CD4-positive, CD25-positive, alpha-beta regulatory T cell (primary cell): Measurements from ENCODE around the gene TRDN. TPM values are rescaled to one million over a fixed set of nuclear protein-coding genes. Genes with fewer than 3 reads are reported as not detected.

ENCODE experiments used
- ATAC-seq, 2 donors: fragments of 150-1000 bp; cut with Tn5 transposase; one replicate each; pipeline ENCODE4 v1.10.0; 2021; ENCODE audit warnings: low read depth in 2 of 2, moderate number of reproducible peaks in 2 of 2, moderate library complexity in 1 of 2
- DNase-seq, 3 donors: peaks; one replicate each; pipeline versions ENCODE4 v3.0.0 to v3.0.0-alpha.2; 2012 to 2022; ENCODE audit warnings: mixed read lengths in 1 of 3
- H3K27ac ChIP-seq: one replicate; pipeline ENCODE4 v1.7.0; 2013; ENCODE audit warnings: mild to moderate bottlenecking, low read length; ENCODE audit not compliant: insufficient read depth, poor library complexity, severe bottlenecking
- H3K27me3 ChIP-seq: one replicate; pipeline ENCODE4 v1.7.0; 2013; ENCODE audit warnings: low read length; ENCODE audit not compliant: control insufficient read depth, insufficient read depth
- H3K36me3 ChIP-seq: one replicate; pipeline ENCODE4 v1.7.0; 2013; ENCODE audit warnings: mild to moderate bottlenecking, low read length, moderate library complexity; ENCODE audit not compliant: control insufficient read depth, insufficient read depth
- H3K4me1 ChIP-seq: 2 replicates; pipeline ENCODE4 v1.7.0; 2013; ENCODE audit warnings: mild to moderate bottlenecking, low read length; ENCODE audit not compliant: insufficient read depth, control insufficient read depth, poor library complexity, severe bottlenecking
- H3K4me3 ChIP-seq: one replicate; pipeline ENCODE4 v1.7.0; 2013; ENCODE audit warnings: low read depth, mild to moderate bottlenecking, low read length, moderate library complexity
- H3K9me3 ChIP-seq, 2 experiments: 1 replicate in 1 of 2; 2 replicates in 1 of 2; pipeline ENCODE4 v1.7.0; 2013; ENCODE audit warnings: low read length in 2 of 2, mild to moderate bottlenecking in 1 of 2, moderate library complexity in 1 of 2; ENCODE audit not compliant: control insufficient read depth in 2 of 2
- H3K27ac Mint-ChIP-seq, 3 donors: one replicate each; pipeline ENCODE4 v1.8.0; 2020 to 2022; ENCODE audit warnings: mild to moderate bottlenecking in 3 of 3, mixed read lengths in 3 of 3, moderate library complexity in 2 of 3
- H3K27me3 Mint-ChIP-seq: one replicate; pipeline ENCODE4 v1.8.0; 2022; ENCODE audit warnings: mild to moderate bottlenecking, mixed read lengths
- H3K36me3 Mint-ChIP-seq: one replicate; pipeline ENCODE4 v1.8.0; 2020; ENCODE audit warnings: mixed read lengths
- H3K4me1 Mint-ChIP-seq, 4 donors: one replicate each; pipeline ENCODE4 v1.8.0; 2020 to 2022; ENCODE audit warnings: mixed read lengths in 4 of 4, mild to moderate bottlenecking in 1 of 4
- H3K4me3 Mint-ChIP-seq, 4 donors: one replicate each; pipeline ENCODE4 v1.8.0; 2020 to 2022; ENCODE audit warnings: mild to moderate bottlenecking in 4 of 4, mixed read lengths in 4 of 4, moderate library complexity in 3 of 4
- H3K9me3 Mint-ChIP-seq, 7 donors: one replicate each; pipeline ENCODE4 v1.8.0; 2020 to 2022; ENCODE audit warnings: mixed read lengths in 7 of 7, mild to moderate bottlenecking in 3 of 7, moderate library complexity in 2 of 7
- polyA plus RNA-seq, 4 donors: library from polyadenylated mRNA; unstranded; fragments of 300-500 nt; fragmentation: Illumina TruSeq; gene quantifications; one replicate each; pipeline ENCODE4 v1.2.3, GENCODE V29; 2021
- total RNA-seq: library from RNA; stranded (reverse); gene quantifications from one replicate; pipeline ENCODE4 v1.2.3, GENCODE V29; 2022

Gene TRDN
- total and polyA plus RNA-seq, 5 donors from 2014 or later, result not detected

- Histone ChIP-seq H3K4me1 (no peaks in the 10 kb centered on the region), H3K4me3 (no peak overlapping the region), H3K9me3 (no peaks in the 10 kb centered on the region), H3K27ac (no peak overlapping the region), H3K27me3 (no peaks in the 10 kb centered on the region), H3K36me3 (no peaks in the 10 kb centered on the region)
- Mint-ChIP-seq H3K9me3 (peaks cover 0 to 4% (median 0%) of the 10 kb centered on the region in 7 donors), H3K4me1 (no peaks in the 10 kb centered on the region), H3K36me3 (no peaks in the 10 kb centered on the region), H3K4me3 (no peak overlapping the region), H3K27ac (no peak overlapping the region), H3K27me3 (no peaks in the 10 kb centered on the region)
- ATAC-seq (no peak), DNase-seq (no peak)
These were observed 218.7 kb downstream of the TRDN start for GRCh38 chr6:123418071-123418470.

GRCh38 chr6:123417535-123417934 is 219.2 kb downstream of the TRDN start:
- H3K4me3 ChIP-seq, result no peak overlapping the region
- H3K27me3 ChIP-seq, result no peaks in the 10 kb centered on the region
- no peak overlapping the region for H3K27ac Mint-ChIP-seq
- no peaks in the 10 kb centered on the region for H3K36me3 ChIP-seq
- no peaks in the 10 kb centered on the region for H3K36me3 Mint-ChIP-seq
- H3K4me1 ChIP-seq, result no peaks in the 10 kb centered on the region
- H3K27me3 Mint-ChIP-seq, result no peaks in the 10 kb centered on the region
- no peaks in the 10 kb centered on the region for H3K9me3 ChIP-seq
- no peak overlapping the region for H3K4me3 Mint-ChIP-seq
- ATAC-seq (no peak), DNase-seq (no peak)
- H3K4me1 Mint-ChIP-seq, result no peaks in the 10 kb centered on the region
- no peak overlapping the region for H3K27ac ChIP-seq
- peaks cover 0 to 4% (median 0%) of the 10 kb centered on the region in 7 donors for H3K9me3 Mint-ChIP-seq

DNA sequence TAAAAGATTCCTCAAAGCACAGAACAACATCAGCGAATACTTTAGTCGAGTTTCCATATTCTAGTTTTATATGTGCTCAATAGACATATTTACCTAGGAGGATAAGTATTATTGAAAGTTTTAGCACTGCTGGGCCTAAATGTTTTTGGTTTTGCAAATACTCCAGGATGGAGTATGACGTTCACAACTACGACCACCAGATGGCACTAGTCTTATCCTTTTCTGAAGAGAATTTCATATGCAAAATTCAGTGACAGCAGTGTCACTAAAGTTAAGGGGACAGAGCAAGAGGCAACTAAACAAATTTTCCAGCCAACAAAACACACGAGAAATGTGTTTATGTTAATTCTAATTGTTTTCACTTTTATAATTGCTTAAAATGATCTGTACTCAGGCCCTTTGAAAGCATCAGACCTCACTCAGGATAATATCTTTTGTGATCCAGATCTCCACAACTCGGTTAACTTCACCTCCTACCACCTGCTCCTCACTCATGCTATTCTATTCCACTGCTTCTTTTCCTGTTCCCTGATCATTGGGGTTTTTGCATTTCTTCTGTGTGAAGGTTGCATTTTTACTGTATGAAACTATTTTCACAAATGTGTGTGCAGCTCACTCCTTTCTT is 220.8 kb downstream of the TRDN start:
- H3K27me3 ChIP-seq, result no peaks in the 10 kb centered on the region
- no peaks in the 10 kb centered on the region for H3K9me3 ChIP-seq
- ATAC-seq (no peak), DNase-seq (peak in 1 of 3 donors; percentile 56)
- H3K27ac Mint-ChIP-seq, result no peak overlapping the region
- no peaks in the 10 kb centered on the region for H3K27me3 Mint-ChIP-seq
- no peak overlapping the region for H3K4me3 ChIP-seq
- H3K36me3 Mint-ChIP-seq, result no peaks in the 10 kb centered on the region
- no peak overlapping the region for H3K27ac ChIP-seq
- H3K4me3 Mint-ChIP-seq, result no peak overlapping the region
- H3K9me3 Mint-ChIP-seq, result peaks cover 0 to 4% (median 0%) of the 10 kb centered on the region in 7 donors
- H3K4me1 Mint-ChIP-seq, result no peaks in the 10 kb centered on the region
- H3K36me3 ChIP-seq, result no peaks in the 10 kb centered on the region
- H3K4me1 ChIP-seq, result no peaks in the 10 kb centered on the region

DNA sequence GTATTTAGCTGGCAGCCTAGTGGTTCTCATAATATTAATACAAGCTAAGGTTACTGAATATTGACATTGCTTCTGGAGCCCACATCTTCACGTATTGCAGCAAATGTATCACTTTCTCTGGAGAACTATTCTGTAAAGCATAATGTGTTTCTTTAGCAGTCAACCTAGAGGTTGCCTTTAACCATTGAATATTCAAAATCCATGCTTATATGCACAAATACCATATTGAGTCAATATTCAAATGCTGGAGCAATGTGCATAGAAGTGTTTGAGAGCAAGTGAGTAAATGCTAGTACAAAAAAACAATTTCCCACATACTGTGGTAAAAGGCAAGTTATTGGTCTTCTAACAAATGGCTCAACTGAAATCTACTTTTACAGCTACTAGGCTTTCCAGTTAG is 231.8 kb downstream of the TRDN start:
- no peak for ATAC-seq
- H3K4me1 ChIP-seq, result no peaks in the 10 kb centered on the region
- H3K9me3 ChIP-seq, result no peaks in the 10 kb centered on the region
- Mint-ChIP-seq H3K4me1 (no peaks in the 10 kb centered on the region), H3K27ac (no peak overlapping the region), H3K27me3 (no peaks in the 10 kb centered on the region), H3K4me3 (no peak overlapping the region), H3K36me3 (no peaks in the 10 kb centered on the region), H3K9me3 (peaks cover 0 to 6% (median 3%) of the 10 kb centered on the region in 7 donors)
- no peaks in the 10 kb centered on the region for H3K36me3 ChIP-seq
- H3K27me3 ChIP-seq, result no peaks in the 10 kb centered on the region
- no peak for DNase-seq
- no peak overlapping the region for H3K4me3 ChIP-seq
- no peak overlapping the region for H3K27ac ChIP-seq

- H3K27me3 Mint-ChIP-seq, result no peaks in the 10 kb centered on the region
- Histone ChIP-seq H3K27ac (no peak overlapping the region), H3K27me3 (no peaks in the 10 kb centered on the region), H3K9me3 (no peaks in the 10 kb centered on the region), H3K4me3 (no peak overlapping the region), H3K4me1 (no peaks in the 10 kb centered on the region), H3K36me3 (no peaks in the 10 kb centered on the region)
- H3K36me3 Mint-ChIP-seq, result no peaks in the 10 kb centered on the region
- H3K9me3 Mint-ChIP-seq, result peaks cover 0 to 6% (median 0%) of the 10 kb centered on the region in 7 donors
- H3K4me3 Mint-ChIP-seq, result no peak overlapping the region
- ATAC-seq (no peak), DNase-seq (no peak)
- no peaks in the 10 kb centered on the region for H3K4me1 Mint-ChIP-seq
- H3K27ac Mint-ChIP-seq, result no peak overlapping the region
These were observed 234.7 kb downstream of the TRDN start for GRCh38 chr6:123402052-123402451.

GRCh38 chr6:123398072-123398471 is 238.7 kb downstream of the TRDN start:
- no peaks in the 10 kb centered on the region for H3K36me3 ChIP-seq
- H3K9me3 ChIP-seq, result no peaks in the 10 kb centered on the region
- H3K4me1 ChIP-seq, result no peaks in the 10 kb centered on the region
- no peaks in the 10 kb centered on the region for H3K27me3 ChIP-seq
- Mint-ChIP-seq H3K4me1 (no peaks in the 10 kb centered on the region), H3K36me3 (no peaks in the 10 kb centered on the region), H3K27me3 (no peaks in the 10 kb centered on the region), H3K4me3 (no peak overlapping the region), H3K9me3 (peaks cover 0 to 4% (median 0%) of the 10 kb centered on the region in 7 donors), H3K27ac (no peak overlapping the region)
- no peak for ATAC-seq
- H3K27ac ChIP-seq, result no peak overlapping the region
- no peak for DNase-seq
- no peak overlapping the region for H3K4me3 ChIP-seq

GRCh38 chr6:123393331-123393730 is 243.4 kb downstream of the TRDN start:
- H3K4me3 ChIP-seq, result no peak overlapping the region
- no peak for ATAC-seq
- Mint-ChIP-seq H3K9me3 (peaks cover 0 to 4% (median 0%) of the 10 kb centered on the region in 7 donors), H3K4me1 (no peaks in the 10 kb centered on the region), H3K27ac (no peak overlapping the region), H3K4me3 (no peak overlapping the region), H3K27me3 (no peaks in the 10 kb centered on the region), H3K36me3 (no peaks in the 10 kb centered on the region)
- H3K9me3 ChIP-seq, result no peaks in the 10 kb centered on the region
- no peaks in the 10 kb centered on the region for H3K36me3 ChIP-seq
- no peak overlapping the region for H3K27ac ChIP-seq
- H3K27me3 ChIP-seq, result no peaks in the 10 kb centered on the region
- H3K4me1 ChIP-seq, result no peaks in the 10 kb centered on the region
- DNase-seq, result no peak

- H3K4me1 Mint-ChIP-seq, result no peaks in the 10 kb centered on the region
- H3K9me3 Mint-ChIP-seq, result peaks cover 0 to 5% (median 0%) of the 10 kb centered on the region in 7 donors
- Histone ChIP-seq H3K27me3 (no peaks in the 10 kb centered on the region), H3K4me1 (no peaks in the 10 kb centered on the region), H3K36me3 (no peaks in the 10 kb centered on the region), H3K4me3 (no peak overlapping the region), H3K9me3 (no peaks in the 10 kb centered on the region), H3K27ac (no peak overlapping the region)
- H3K27ac Mint-ChIP-seq, result no peak overlapping the region
- DNase-seq, result no peak
- H3K36me3 Mint-ChIP-seq, result no peaks in the 10 kb centered on the region
- H3K27me3 Mint-ChIP-seq, result no peaks in the 10 kb centered on the region
- no peak for ATAC-seq
- H3K4me3 Mint-ChIP-seq, result no peak overlapping the region
These were observed 253.0 kb downstream of the TRDN start for GRCh38 chr6:123383718-123384117.
